ENCODE data around the gene WFS1. TPM values are rescaled to one million over a fixed set of nuclear protein-coding genes. Genes with fewer than 3 reads are reported as not detected.
A peak's percentile ranks its signal among the peaks of the same experiment; 100 is the strongest.

The WFS1 gene
- total RNA-seq, 1 experiment from 2014 or later: 11.9 TPM

- in situ Hi-C loops (cut with HindIII; ENCODE audit: low pct_unique_long_range_greater_than_20kb, low sequenced_read_pairs): no loop called here
- no peak for DNase-seq (ENCODE audit: low read depth)
Observed at GRCh38 chr4:6232836-6233785, 36.5 kb upstream of the WFS1 start.

- DNase-seq (ENCODE audit: low read depth): no peak
- in situ Hi-C loops (cut with HindIII; ENCODE audit: low pct_unique_long_range_greater_than_20kb, low sequenced_read_pairs): no loop called here
Observed at GRCh38 chr4:6233929-6234328, 35.7 kb upstream of the WFS1 start.

- DNase-seq (ENCODE audit: low read depth): no peak
- in situ Hi-C loops (cut with HindIII; ENCODE audit: low pct_unique_long_range_greater_than_20kb, low sequenced_read_pairs): no loop called here
Observed at GRCh38 chr4:6235012-6235411, 34.6 kb upstream of the WFS1 start.

GRCh38 chr4:6235901-6236640, 33.6 kb upstream of the WFS1 start:
- in situ Hi-C loops (cut with HindIII; ENCODE audit: low pct_unique_long_range_greater_than_20kb, low sequenced_read_pairs): no loop called here
- DNase-seq (ENCODE audit: low read depth): no peak

- no peak for DNase-seq (ENCODE audit: low read depth)
- in situ Hi-C loops (cut with HindIII; ENCODE audit: low pct_unique_long_range_greater_than_20kb, low sequenced_read_pairs): no loop called here
Observed at GRCh38 chr4:6236816-6237390, 32.7 kb upstream of the WFS1 start.

- DNase-seq (ENCODE audit: low read depth): no peak
- in situ Hi-C loops (cut with HindIII; ENCODE audit: low pct_unique_long_range_greater_than_20kb, low sequenced_read_pairs): no loop called here
Observed at GRCh38 chr4:6239486-6239885, 30.2 kb upstream of the WFS1 start.

GRCh38 chr4:6239968-6240367, 29.7 kb upstream of the WFS1 start:
- no peak for DNase-seq (ENCODE audit: low read depth)
- in situ Hi-C loops (cut with HindIII; ENCODE audit: low pct_unique_long_range_greater_than_20kb, low sequenced_read_pairs): no loop called here

- DNase-seq (ENCODE audit: low read depth): no peak
- in situ Hi-C loops (cut with HindIII; ENCODE audit: low pct_unique_long_range_greater_than_20kb, low sequenced_read_pairs): no loop called here
Observed at GRCh38 chr4:6241062-6241845, 28.4 kb upstream of the WFS1 start.

GRCh38 chr4:6242271-6243029, 27.2 kb upstream of the WFS1 start:
- no peak for DNase-seq (ENCODE audit: low read depth)
- in situ Hi-C loops (cut with HindIII; ENCODE audit: low pct_unique_long_range_greater_than_20kb, low sequenced_read_pairs): no loop called here

GRCh38 chr4:6245246-6246169, 24.1 kb upstream of the WFS1 start:
- DNase-seq (ENCODE audit: low read depth): no peak
- in situ Hi-C loops (cut with HindIII; ENCODE audit: low pct_unique_long_range_greater_than_20kb, low sequenced_read_pairs): no loop called here

GRCh38 chr4:6246170-6246634, 23.4 kb upstream of the WFS1 start:
- no peak for DNase-seq (ENCODE audit: low read depth)
- in situ Hi-C loops (cut with HindIII; ENCODE audit: low pct_unique_long_range_greater_than_20kb, low sequenced_read_pairs): no loop called here

GRCh38 chr4:6248394-6248793, 21.3 kb upstream of the WFS1 start:
- in situ Hi-C loops (cut with HindIII; ENCODE audit: low pct_unique_long_range_greater_than_20kb, low sequenced_read_pairs): no loop called here
- no peak for DNase-seq (ENCODE audit: low read depth)

GRCh38 chr4:6250235-6250983, 19.2 kb upstream of the WFS1 start:
- in situ Hi-C loops (cut with HindIII; ENCODE audit: low pct_unique_long_range_greater_than_20kb, low sequenced_read_pairs): no loop called here
- peak; percentile 51 for DNase-seq (ENCODE audit: low read depth)

GRCh38 chr4:6250984-6251295, 18.7 kb upstream of the WFS1 start:
- no peak for DNase-seq (ENCODE audit: low read depth)
- in situ Hi-C loops (cut with HindIII; ENCODE audit: low pct_unique_long_range_greater_than_20kb, low sequenced_read_pairs): no loop called here

GRCh38 chr4:6251365-6251764, 18.3 kb upstream of the WFS1 start:
- no peak for DNase-seq (ENCODE audit: low read depth)
- in situ Hi-C loops (cut with HindIII; ENCODE audit: low pct_unique_long_range_greater_than_20kb, low sequenced_read_pairs): no loop called here

GRCh38 chr4:6252051-6252450, 17.6 kb upstream of the WFS1 start:
- DNase-seq (ENCODE audit: low read depth): no peak
- in situ Hi-C loops (cut with HindIII; ENCODE audit: low pct_unique_long_range_greater_than_20kb, low sequenced_read_pairs): no loop called here

All from Caki2 (cell line).